Cardiac muscle cell (in vitro differentiated cells and primary cell): ENCODE data around the gene APBA2. TPM values are rescaled to one million over a fixed set of nuclear protein-coding genes. Genes with fewer than 3 reads are reported as not detected.

Experiments
- DNase-seq, 2 donors: peaks; one replicate each; pipeline versions ENCODE4 v3.0.0 to v3.0.0-alpha.2; 2010 to 2017; ENCODE audit warnings: low read depth in 1 of 2, low spot score in 1 of 2
- H3K27ac ChIP-seq: fragments of 200-600 bp; sonication (generic); 2 replicates; pipeline ENCODE4 v1.5.1; 2016
- H3K27me3 ChIP-seq: fragments of 200-600 bp; sonication (generic); 2 replicates; pipeline ENCODE4 v1.6.0; 2016; ENCODE audit warnings: control low read depth
- H3K36me3 ChIP-seq: fragments of 200-600 bp; sonication (generic); 2 replicates; pipeline ENCODE4 v1.5.1; 2016; ENCODE audit warnings: control low read depth
- H3K4me1 ChIP-seq: fragments of 200-600 bp; sonication (generic); 2 replicates; pipeline ENCODE4 v1.8.1; 2017; ENCODE audit warnings: low read depth, mild to moderate bottlenecking, mixed run types
- H3K4me3 ChIP-seq: fragments of 200-600 bp; sonication (generic); 2 replicates; pipeline ENCODE4 v1.5.1; 2016; ENCODE audit warnings: mild to moderate bottlenecking
- H3K9me3 ChIP-seq: fragments of 200-600 bp; sonication (generic); 2 replicates; pipeline ENCODE4 v1.5.1; 2017; ENCODE audit warnings: low read depth, mild to moderate bottlenecking, control low read depth
- polyA plus RNA-seq: library from polyadenylated mRNA; unstranded; fragments of >200 nt; fragmentation: Nextera tagmentation; extraction: Ambion mirVana; gene quantifications from 2 replicates; pipeline ENCODE4 v1.2.1, GENCODE V29; 2016
- total RNA-seq: library from RNA; depleted of rRNA; stranded (reverse); fragments of >200 nt; gene quantifications from 2 replicates; pipeline ENCODE4 v1.2.3, GENCODE V29; 2016
- TF ChIP-seq, protein P1 (sequence below): IDR thresholded peaks from 2 replicates; pipeline ENCODE4 v1.5.1; 2012; ENCODE audit warnings: low read depth, mild to moderate bottlenecking, low read length

The APBA2 gene
- total and polyA plus RNA-seq, 2 experiments from 2014 or later, result 20.5 to 33.2 TPM

DNA sequence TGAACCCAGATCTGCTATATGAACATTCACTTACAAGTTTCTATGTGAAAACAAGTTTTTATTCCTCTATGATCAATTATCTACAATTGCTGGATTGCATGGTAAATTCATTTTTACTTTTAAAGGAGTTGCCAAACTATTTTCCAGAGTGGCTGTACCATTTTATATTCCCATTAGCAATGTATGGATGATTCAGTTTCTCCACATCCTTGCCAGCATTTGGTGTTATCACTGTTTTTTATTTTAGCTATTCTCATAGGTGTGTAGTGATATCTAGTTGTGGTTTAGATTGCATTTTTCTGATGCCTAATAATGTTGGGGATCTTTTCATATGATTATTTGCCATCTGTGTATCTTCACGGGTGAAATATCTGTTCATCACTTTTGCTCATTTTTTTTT is 78.3 kb downstream of the APBA2 start:
- Histone ChIP-seq H3K36me3 (no peaks in the 10 kb centered on the region), H3K4me3 (no peak overlapping the region), H3K4me1 (no peaks in the 10 kb centered on the region), H3K27me3 (no peaks in the 10 kb centered on the region), H3K9me3 (no peaks in the 10 kb centered on the region), H3K27ac (no peak overlapping the region)
- TF ChIP-seq, protein P1, sequence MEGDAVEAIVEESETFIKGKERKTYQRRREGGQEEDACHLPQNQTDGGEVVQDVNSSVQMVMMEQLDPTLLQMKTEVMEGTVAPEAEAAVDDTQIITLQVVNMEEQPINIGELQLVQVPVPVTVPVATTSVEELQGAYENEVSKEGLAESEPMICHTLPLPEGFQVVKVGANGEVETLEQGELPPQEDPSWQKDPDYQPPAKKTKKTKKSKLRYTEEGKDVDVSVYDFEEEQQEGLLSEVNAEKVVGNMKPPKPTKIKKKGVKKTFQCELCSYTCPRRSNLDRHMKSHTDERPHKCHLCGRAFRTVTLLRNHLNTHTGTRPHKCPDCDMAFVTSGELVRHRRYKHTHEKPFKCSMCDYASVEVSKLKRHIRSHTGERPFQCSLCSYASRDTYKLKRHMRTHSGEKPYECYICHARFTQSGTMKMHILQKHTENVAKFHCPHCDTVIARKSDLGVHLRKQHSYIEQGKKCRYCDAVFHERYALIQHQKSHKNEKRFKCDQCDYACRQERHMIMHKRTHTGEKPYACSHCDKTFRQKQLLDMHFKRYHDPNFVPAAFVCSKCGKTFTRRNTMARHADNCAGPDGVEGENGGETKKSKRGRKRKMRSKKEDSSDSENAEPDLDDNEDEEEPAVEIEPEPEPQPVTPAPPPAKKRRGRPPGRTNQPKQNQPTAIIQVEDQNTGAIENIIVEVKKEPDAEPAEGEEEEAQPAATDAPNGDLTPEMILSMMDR, result no peak
- DNase-seq, result no peak

DNA sequence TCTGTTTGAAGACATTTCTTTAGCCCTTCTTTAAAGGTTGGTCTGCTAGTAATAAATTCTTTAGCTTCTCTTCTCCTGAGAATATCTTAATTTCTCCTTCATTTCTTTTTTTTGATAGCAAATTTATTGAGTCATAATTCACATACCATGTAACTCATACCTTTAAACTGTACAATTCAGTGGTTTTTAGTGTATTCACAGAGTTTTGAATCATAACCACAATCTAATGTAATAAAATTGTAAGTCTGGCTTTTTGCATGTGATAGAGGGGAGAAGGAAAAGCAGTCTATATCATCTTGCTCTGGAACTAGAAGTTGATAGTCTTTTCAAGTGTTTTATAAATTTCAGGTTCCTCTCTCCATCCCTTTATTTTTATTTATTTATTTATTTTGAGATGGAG is 81.3 kb downstream of the APBA2 start:
- H3K9me3 ChIP-seq, result no peaks in the 10 kb centered on the region
- no peak overlapping the region for H3K27ac ChIP-seq
- H3K4me3 ChIP-seq, result no peak overlapping the region
- H3K4me1 ChIP-seq, result no peaks in the 10 kb centered on the region
- DNase-seq, result no peak
- TF ChIP-seq, protein P1, result no peak
- no peaks in the 10 kb centered on the region for H3K27me3 ChIP-seq
- H3K36me3 ChIP-seq, result no peaks in the 10 kb centered on the region

DNA sequence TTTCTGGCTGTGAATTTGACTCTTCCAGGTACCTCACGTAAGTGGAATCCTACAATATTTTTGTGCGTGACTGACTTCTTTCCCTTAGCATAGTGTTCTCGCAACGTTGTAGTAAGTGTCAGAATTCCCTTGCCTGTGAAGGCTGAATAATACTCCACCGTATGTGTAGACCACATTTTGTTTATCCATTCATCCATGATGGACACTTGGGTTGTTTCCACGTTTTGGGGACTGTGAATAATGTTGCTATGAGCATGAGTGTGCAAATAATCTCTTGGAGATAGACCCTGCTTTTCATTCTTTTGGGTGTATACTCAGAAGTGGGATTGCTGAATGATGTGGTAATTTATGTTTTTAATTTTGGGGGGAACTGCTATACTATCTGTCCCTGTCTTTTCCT is 82.2 kb downstream of the APBA2 start:
- no peaks in the 10 kb centered on the region for H3K36me3 ChIP-seq
- no peaks in the 10 kb centered on the region for H3K27me3 ChIP-seq
- TF ChIP-seq, protein P1, result no peak
- no peaks in the 10 kb centered on the region for H3K4me1 ChIP-seq
- no peak overlapping the region for H3K27ac ChIP-seq
- no peak overlapping the region for H3K4me3 ChIP-seq
- no peaks in the 10 kb centered on the region for H3K9me3 ChIP-seq
- DNase-seq, result no peak

DNA sequence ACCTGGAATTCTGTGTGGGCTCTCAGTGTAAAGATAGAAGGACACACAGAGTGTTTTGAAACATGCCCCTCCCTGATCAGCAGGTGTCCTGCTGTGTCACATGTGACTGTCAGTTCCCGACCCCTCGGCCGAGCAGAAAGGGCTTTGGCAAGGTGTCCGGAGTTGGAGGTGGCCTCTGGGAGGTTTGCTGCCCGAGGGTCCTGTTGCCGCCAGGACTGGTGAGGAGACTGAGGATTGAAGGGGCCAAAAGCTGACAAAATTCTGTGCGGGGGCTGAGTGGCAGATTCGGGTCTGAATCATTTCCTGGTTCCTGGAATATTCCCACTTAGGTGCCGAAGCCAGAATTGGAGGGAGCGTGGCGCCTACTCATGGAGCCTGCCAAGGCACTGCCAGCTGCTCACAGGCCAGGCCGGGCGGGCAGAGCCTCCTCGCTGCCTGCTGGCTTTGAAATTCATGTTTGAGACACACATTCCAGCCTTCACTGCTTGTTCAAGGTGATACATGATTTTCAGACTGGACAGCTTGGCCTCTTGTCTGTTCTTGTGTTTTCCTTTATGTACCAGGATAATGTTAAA is 83.8 kb downstream of the APBA2 start:
- no peak overlapping the region for H3K4me3 ChIP-seq
- H3K27ac ChIP-seq, result no peak overlapping the region
- no peaks in the 10 kb centered on the region for H3K36me3 ChIP-seq
- DNase-seq, result no peak
- TF ChIP-seq, protein P1, result no peak
- no peaks in the 10 kb centered on the region for H3K9me3 ChIP-seq
- no peaks in the 10 kb centered on the region for H3K27me3 ChIP-seq
- H3K4me1 ChIP-seq, result no peaks in the 10 kb centered on the region

DNA sequence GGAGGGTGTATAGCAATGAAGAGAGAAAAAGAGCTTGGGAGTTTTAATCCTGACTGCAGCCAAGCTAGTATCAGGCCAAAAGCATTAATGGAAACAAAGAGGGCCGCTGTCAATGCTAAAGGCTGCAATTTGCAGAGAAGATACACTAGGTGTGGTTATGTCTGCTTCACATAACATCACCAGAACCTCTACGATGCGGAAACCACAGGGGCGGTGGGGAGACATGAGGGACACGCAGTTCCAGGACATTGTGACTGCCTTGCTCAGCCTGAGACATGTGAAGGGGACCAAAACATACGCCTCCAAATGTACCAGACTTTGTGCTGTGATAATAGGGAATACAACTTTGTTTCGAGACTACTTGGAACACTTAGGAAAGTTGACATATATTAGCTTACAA is 88.4 kb downstream of the APBA2 start:
- TF ChIP-seq, protein P1, result no peak
- H3K27me3 ChIP-seq, result no peaks in the 10 kb centered on the region
- DNase-seq, result no peak
- no peak overlapping the region for H3K27ac ChIP-seq
- no peaks in the 10 kb centered on the region for H3K4me1 ChIP-seq
- H3K4me3 ChIP-seq, result no peak overlapping the region
- H3K36me3 ChIP-seq, result no peaks in the 10 kb centered on the region
- no peaks in the 10 kb centered on the region for H3K9me3 ChIP-seq
